ENCODE measurements around the gene UST. TPM values are rescaled to one million over a fixed set of nuclear protein-coding genes. Genes with fewer than 3 reads are reported as not detected.
"Not testable (repeated sequence)": the region's sequence is repeated elsewhere in the genome, so short reads cannot be mapped to it uniquely, and the experiment has no call there.

The UST gene
- total RNA-seq, 1 donor: 36.1 TPM

DNA sequence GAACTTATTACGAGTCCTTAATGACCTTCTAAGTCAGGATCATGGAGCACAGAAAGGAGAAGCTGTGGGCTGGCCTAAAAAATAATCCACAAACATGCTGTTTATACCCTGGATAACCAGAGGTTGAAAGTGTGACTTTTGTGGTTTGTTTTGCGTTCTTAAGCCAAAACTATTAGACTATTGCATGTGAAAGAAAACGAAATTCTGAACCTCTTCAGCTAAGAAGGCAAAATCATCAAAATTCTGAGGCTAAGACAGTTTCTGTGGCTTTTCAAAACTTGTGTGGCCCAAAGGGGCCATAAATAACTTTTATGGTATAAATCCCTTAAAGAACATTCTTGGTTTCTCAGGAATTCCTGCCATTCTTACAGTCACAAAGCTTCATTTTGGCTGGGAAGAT is 251.0 kb downstream of the UST start:
- no peak for DNase-seq (ENCODE audit: low read depth)
- H3K4me3 ChIP-seq (ENCODE audit: low read depth, low read length): no peak overlapping the region
- TF ChIP-seq CTCF (IDR thresholded peaks at IDR 0.05; ENCODE audit: insufficient read depth, low read length): no peak

GRCh38 chr6:148998704-148999103 is 251.9 kb downstream of the UST start:
- H3K4me3 ChIP-seq (ENCODE audit: low read depth, low read length): no peak overlapping the region
- TF ChIP-seq CTCF (IDR thresholded peaks at IDR 0.05; ENCODE audit: insufficient read depth, low read length): no peak
- no peak for DNase-seq (ENCODE audit: low read depth)

- TF ChIP-seq CTCF (IDR thresholded peaks at IDR 0.05; ENCODE audit: insufficient read depth, low read length): no peak
- H3K4me3 ChIP-seq (ENCODE audit: low read depth, low read length): no peak overlapping the region
- peak; percentile 75 for DNase-seq (ENCODE audit: low read depth)
Measured at GRCh38 chr6:148999501-148999900, 252.7 kb downstream of the UST start.

DNA sequence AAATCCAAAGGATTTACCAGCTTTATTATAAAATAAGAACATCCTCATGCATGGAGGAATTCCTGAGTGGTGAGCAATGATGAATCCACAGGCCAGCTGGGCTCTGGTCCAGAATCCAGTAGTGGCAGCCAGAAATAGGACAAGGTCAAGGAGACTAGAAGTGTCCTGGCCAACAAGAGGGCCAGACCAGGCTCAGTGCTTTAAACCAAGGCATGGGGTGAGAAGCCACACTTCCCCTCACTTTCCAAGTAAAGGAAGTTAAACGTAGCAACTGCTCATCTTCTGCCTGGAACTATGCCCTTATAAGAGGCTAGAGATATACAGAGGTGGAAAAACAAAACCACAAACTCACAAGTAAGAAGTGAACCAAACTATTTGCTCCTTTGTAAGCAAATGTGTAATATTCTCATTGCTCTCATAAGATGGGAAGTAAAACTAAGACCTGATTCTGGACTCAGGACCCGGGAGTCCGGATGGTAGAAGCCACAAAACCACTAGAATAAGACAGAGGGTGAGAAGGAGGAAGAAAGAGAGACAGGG is 253.2 kb downstream of the UST start:
- no peak for TF ChIP-seq CTCF (IDR thresholded peaks at IDR 0.05; ENCODE audit: insufficient read depth, low read length)
- peak; percentile 89 for DNase-seq (ENCODE audit: low read depth)
- H3K4me3 ChIP-seq (ENCODE audit: low read depth, low read length): no peak overlapping the region

DNA sequence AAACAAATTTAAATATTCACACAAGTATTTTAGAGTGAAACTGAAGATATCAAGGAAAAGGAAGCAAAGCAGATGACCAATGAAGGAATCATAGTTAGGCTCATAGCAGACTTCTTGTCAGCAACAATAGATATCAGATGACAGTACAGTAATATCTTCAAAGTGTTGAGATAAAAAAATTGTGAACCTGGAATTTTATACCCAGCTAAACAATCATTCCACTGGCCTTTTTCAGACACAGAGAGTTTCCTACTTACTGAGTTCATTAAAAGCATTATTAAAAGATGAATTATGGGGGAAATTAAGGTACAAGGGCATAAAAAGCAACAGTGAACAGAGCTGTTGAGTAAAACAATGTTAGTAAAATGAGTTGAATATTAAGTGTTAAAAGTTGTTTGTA is 254.6 kb downstream of the UST start:
- no peak for TF ChIP-seq CTCF (IDR thresholded peaks at IDR 0.05; ENCODE audit: insufficient read depth, low read length)
- no peak overlapping the region for H3K4me3 ChIP-seq (ENCODE audit: low read depth, low read length)
- DNase-seq (ENCODE audit: low read depth): no peak

DNA sequence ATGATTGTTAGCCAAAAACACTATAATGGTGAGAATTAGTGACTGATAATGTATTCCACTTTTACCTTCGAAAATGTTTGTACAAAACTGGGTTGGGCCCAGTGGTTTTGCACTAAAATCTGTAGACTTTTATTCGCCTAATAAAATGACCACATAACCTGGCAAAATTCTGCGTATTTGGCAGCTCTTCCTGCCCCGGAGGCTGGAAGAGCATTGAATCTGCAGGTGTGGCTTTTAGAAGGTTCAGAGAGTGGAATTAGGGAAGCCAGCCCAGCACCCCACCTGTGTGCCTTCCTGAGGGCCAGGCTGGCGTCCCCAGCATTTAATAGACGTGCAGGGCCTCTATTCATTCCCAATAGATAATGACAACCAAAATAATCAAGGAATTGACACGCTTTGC is 256.7 kb downstream of the UST start:
- H3K4me3 ChIP-seq (ENCODE audit: low read depth, low read length): no peak overlapping the region
- no peak for TF ChIP-seq CTCF (IDR thresholded peaks at IDR 0.05; ENCODE audit: insufficient read depth, low read length)
- no peak for DNase-seq (ENCODE audit: low read depth)

DNA sequence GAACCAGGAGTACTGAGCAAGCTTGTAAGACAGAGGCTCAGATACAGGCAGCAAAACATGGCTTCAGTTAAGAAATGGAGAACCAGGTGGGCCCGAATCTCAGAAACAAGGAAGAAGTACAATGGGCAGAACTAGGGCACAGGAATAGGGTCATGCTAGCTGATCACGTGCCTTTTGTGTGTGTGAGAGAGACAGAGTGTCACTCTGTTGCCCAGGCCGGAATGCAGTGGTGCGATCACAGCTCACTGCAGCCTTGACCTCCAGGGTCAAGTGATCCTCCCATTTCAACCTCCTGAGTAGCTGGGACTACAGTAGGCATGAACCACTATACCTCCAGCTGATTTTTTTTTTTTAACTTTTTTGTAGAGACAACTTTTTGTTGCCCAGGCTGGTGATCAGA is 257.8 kb downstream of the UST start:
- TF ChIP-seq CTCF (IDR thresholded peaks at IDR 0.05; ENCODE audit: insufficient read depth, low read length): no peak
- no peak for DNase-seq (ENCODE audit: low read depth)
- no peak overlapping the region for H3K4me3 ChIP-seq (ENCODE audit: low read depth, low read length)

DNA sequence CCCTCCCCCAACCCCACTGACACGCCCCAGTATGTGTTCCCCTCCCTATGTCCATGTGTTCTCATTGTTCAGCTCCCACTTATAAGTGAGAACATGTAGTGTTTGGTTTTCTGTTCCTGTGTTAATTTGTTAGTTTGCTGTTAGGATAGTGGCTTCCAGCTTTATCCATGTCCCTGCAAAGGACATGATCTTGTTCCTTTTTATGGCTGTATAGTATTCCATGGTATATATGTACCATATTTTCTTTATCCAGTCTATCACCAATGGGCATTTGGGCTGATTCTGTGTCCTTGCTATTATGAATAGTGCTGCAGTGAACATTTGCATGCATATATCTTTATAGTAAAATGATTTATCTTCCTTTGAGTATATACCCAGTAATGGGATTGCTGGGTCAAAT is 259.4 kb downstream of the UST start:
- H3K4me3 ChIP-seq (ENCODE audit: low read depth, low read length); DNase-seq (ENCODE audit: low read depth): not testable (repeated sequence)

Measured in fibroblast of the aortic adventitia (primary cell).